SK-N-SH (cell line): Measurements from ENCODE around the gene CLIC1. TPM values are rescaled to one million over a fixed set of nuclear protein-coding genes. Genes with fewer than 3 reads are reported as not detected.

Source experiments
- CTCF ChIA-PET: fragments of 300-600, 350-600 bp; formaldehyde crosslinking; extraction: SDS; loops from one replicate; lab custom pipeline; 2021; lab: Yijun Ruan, JAX
- POLR2A ChIA-PET: fragments of 350-600 bp; sonication (Branson Sonifier 250); formaldehyde crosslinking; extraction: SDS; loops from one replicate; lab custom pipeline; 2020; ENCODE audit warnings: antibody characterized with exemption, inconsistent platforms; lab: Yijun Ruan, JAX
- DNase-seq: peaks from one replicate; pipeline ENCODE4 v3.0.0; 2012
- H2AFZ ChIP-seq: fragments of 200-600 bp; sonication (generic); 2 replicates; pipeline ENCODE4 v1.8.1; 2016; ENCODE audit warnings: antibody characterized with exemption, mild to moderate bottlenecking, low read depth
- H3F3A ChIP-seq: fragments of 200-600 bp; sonication (generic); replicated peaks from 2 replicates; pipeline ENCODE3; 2016; ENCODE audit warnings: antibody characterized with exemption, mild to moderate bottlenecking; ENCODE audit not compliant: insufficient read depth
- H3K27ac ChIP-seq, 2 experiments: fragments of 200-500 bp in 1 of 2; fragments of 200-600 bp in 1 of 2; sonication (Bioruptor generic) in 1 of 2; sonication (generic), shearing (Covaris generic) in 1 of 2; 2 replicates each; pipeline versions ENCODE4 v1.5.1 to v1.6.1; 2014 to 2016; ENCODE audit warnings: low read depth in 2 of 2, inconsistent platforms in 1 of 2, low read length in 1 of 2, mild to moderate bottlenecking in 1 of 2, mixed read lengths in 1 of 2
- H3K27me3 ChIP-seq: fragments of 200-600 bp; sonication (generic), shearing (Covaris generic); 2 replicates; pipeline ENCODE4 v1.6.1; 2016; ENCODE audit warnings: mixed run types; ENCODE audit not compliant: insufficient read depth
- H3K36me3 ChIP-seq, 2 experiments: fragments of 200-500 bp in 1 of 2; fragments of 200-600 bp in 1 of 2; sonication (Bioruptor generic) in 1 of 2; sonication (generic) in 1 of 2; replicated peaks in 1 of 2; 2 replicates each; pipeline versions ENCODE3 to v1.5.1; 2014 to 2016; ENCODE audit warnings: low read length in 1 of 2, mild to moderate bottlenecking in 1 of 2; ENCODE audit not compliant: insufficient read depth in 2 of 2, control insufficient read depth in 1 of 2
- H3K4me1 ChIP-seq, 2 experiments: fragments of 200-500 bp in 1 of 2; fragments of 200-600 bp in 1 of 2; sonication (Bioruptor generic) in 1 of 2; sonication (generic), shearing (Covaris generic) in 1 of 2; 2 replicates each; pipeline versions ENCODE4 v1.5.1 to v1.6.1; 2014 to 2016; ENCODE audit warnings: low read depth in 1 of 2, low read length in 1 of 2, mixed run types in 1 of 2; ENCODE audit not compliant: insufficient read depth in 2 of 2, control insufficient read depth in 1 of 2
- H3K4me2 ChIP-seq: fragments of 200-600 bp; sonication (generic), shearing (Covaris generic); 2 replicates; pipeline ENCODE4 v1.6.1; 2017; ENCODE audit warnings: mixed run types
- H3K4me3 ChIP-seq, 2 experiments: fragments of 200-500 bp in 1 of 2; fragments of 200-600 bp in 1 of 2; sonication (Bioruptor generic) in 1 of 2; sonication (generic), shearing (Covaris generic) in 1 of 2; 2 replicates each; pipeline versions ENCODE4 v1.5.1 to v1.8.1; 2014 to 2016; ENCODE audit warnings: low read depth in 2 of 2, inconsistent platforms in 1 of 2, low read length in 1 of 2, mild to moderate bottlenecking in 1 of 2, mixed read lengths in 1 of 2, moderate library complexity in 1 of 2
- H3K79me2 ChIP-seq: fragments of 200-600 bp; sonication (generic); 2 replicates; pipeline ENCODE4 v1.8.1; 2017; ENCODE audit warnings: mild to moderate bottlenecking; ENCODE audit not compliant: insufficient read depth
- H3K9ac ChIP-seq: fragments of 200-600 bp; sonication (generic); 2 replicates; pipeline ENCODE4 v1.6.1; 2017; ENCODE audit warnings: mixed run types
- H3K9me2 ChIP-seq: fragments of 200-600 bp; sonication (generic); 2 replicates; pipeline ENCODE4 v1.6.1; 2017; ENCODE audit warnings: mixed run types
- H3K9me3 ChIP-seq: fragments of 200-600 bp; sonication (generic); 2 replicates; pipeline ENCODE4 v1.6.1; 2017; ENCODE audit warnings: mixed run types, mild to moderate bottlenecking, moderate library complexity
- H4K20me1 ChIP-seq: fragments of 200-600 bp; sonication (generic); 2 replicates; pipeline ENCODE4 v1.6.1; 2017; ENCODE audit warnings: mild to moderate bottlenecking, mixed run types; ENCODE audit not compliant: insufficient read depth
- CHD2 ChIP-seq: fragments of 150-350 bp; IDR thresholded peaks from 2 replicates; pipeline ENCODE4 v1.6.1; 2018; ENCODE audit warnings: low read length; ENCODE audit not compliant: partially characterized antibody
- EZH2phosphoT487 ChIP-seq: fragments of 200-600 bp; sonication (generic); IDR thresholded peaks from 2 replicates; pipeline ENCODE4 v1.6.1; 2017; ENCODE audit warnings: low read depth, mixed run types, mild to moderate bottlenecking, antibody characterized with exemption, moderate library complexity, borderline replicate concordance
- FOSL2 ChIP-seq: IDR thresholded peaks from 2 replicates; pipeline ENCODE4 v1.4.0; 2012; ENCODE audit warnings: low read depth, mild to moderate bottlenecking, moderate library complexity, borderline replicate concordance
- FOXJ3 ChIP-seq: sonication (generic); formaldehyde crosslinking; IDR thresholded peaks from 2 replicates; pipeline ENCODE4 v1.5.1; 2020; ENCODE audit warnings: mild to moderate bottlenecking, missing genetic modification reagents
- FOXM1 ChIP-seq: IDR thresholded peaks from 2 replicates; pipeline ENCODE4 v1.4.0; 2012; ENCODE audit warnings: low read depth, mild to moderate bottlenecking
- GATA2 ChIP-seq: sonication (generic); formaldehyde crosslinking; IDR thresholded peaks from 2 replicates; pipeline ENCODE4 v1.5.0; 2020; ENCODE audit warnings: mild to moderate bottlenecking, missing genetic modification reagents
- MXI1 ChIP-seq: IDR thresholded peaks from 2 replicates; pipeline ENCODE4 v1.6.1; 2012; ENCODE audit warnings: mild to moderate bottlenecking, low read depth, low read length, improper control_type of control experiment
- NFIC ChIP-seq: IDR thresholded peaks from 2 replicates; pipeline ENCODE4 v1.4.0; 2012; ENCODE audit warnings: borderline replicate concordance
- POLR2AphosphoS5 ChIP-seq: IDR thresholded peaks from 2 replicates; pipeline ENCODE4 v1.6.1; 2012; ENCODE audit warnings: low read depth, low read length
- RFX5 ChIP-seq: IDR thresholded peaks from 2 replicates; pipeline ENCODE4 v1.6.1; 2012; ENCODE audit warnings: mild to moderate bottlenecking, improper control_type of control experiment, low read length
- TCF12 ChIP-seq: IDR thresholded peaks from 2 replicates; pipeline ENCODE4 v1.4.0; 2012
- YY1 ChIP-seq: IDR thresholded peaks from 2 replicates; pipeline ENCODE4 v1.4.0; 2012; ENCODE audit warnings: low read depth, mild to moderate bottlenecking
- WGBS: methylation state at CpG from one replicate; pipeline ENCODE4 v1.1.6; 2017; ENCODE audit warnings: low lambda C conversion rate; 5-methylcytosine and 5-hydroxymethylcytosine counted together
- polyA plus RNA-seq, 3 experiments: library from polyadenylated mRNA; depleted of rRNA; stranded (reverse); fragments of >200 nt; gene quantifications; 2 replicates each; pipeline ENCODE4 v1.2.3, GENCODE V29; 2012
- TF ChIP-seq, protein P1 (sequence below): IDR thresholded peaks from 2 replicates; pipeline ENCODE4 v1.4.0; 2012; ENCODE audit warnings: low read depth, borderline replicate concordance
- TF ChIP-seq, protein P2 (sequence below): fragments of 150-350 bp; IDR thresholded peaks from 2 replicates; pipeline ENCODE4 v1.6.1; 2016; ENCODE audit warnings: mild to moderate bottlenecking, low read depth, low read length
- TF ChIP-seq, protein P3 (sequence below): fragments of 150-350 bp; IDR thresholded peaks from 2 replicates; pipeline ENCODE4 v1.6.1; 2017; ENCODE audit warnings: antibody characterized with exemption, low read length, low read depth, borderline replicate concordance
- TF ChIP-seq, protein P4 (sequence below): IDR thresholded peaks from 2 replicates; pipeline ENCODE4 v1.4.0; 2012; ENCODE audit warnings: low read depth, borderline replicate concordance

CLIC1 gene
- polyA plus RNA-seq, 1 of the 3 experiments (the other 2 are of a cell fraction), result 520 TPM

DNA sequence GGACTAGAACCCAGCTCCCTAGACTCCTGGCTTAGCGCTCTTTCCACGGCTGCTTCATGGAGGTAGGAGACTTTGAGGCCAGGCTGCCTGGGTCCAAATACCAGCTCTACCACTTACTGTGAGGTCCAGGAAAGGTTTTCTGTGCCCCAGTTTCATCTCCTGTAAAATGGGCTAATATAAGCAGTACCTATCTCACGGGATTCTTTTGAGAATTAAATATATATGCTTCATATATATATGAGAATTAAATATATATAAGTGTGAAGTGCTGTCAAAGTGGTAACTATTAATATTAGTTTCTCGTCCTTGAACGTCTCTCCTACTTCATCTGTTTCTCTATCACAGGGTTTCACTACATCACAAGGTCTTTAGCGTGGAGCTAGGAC is 45.3 kb downstream of the CLIC1 start:
- Histone ChIP-seq H3F3A (no peaks in the 10 kb centered on the region), H3K27ac (no peak overlapping the region), H3K27me3 (no peaks in the 10 kb centered on the region), H3K36me3 (peaks cover 18 to 56% of the 10 kb centered on the region in 2 experiments), H3K9me3 (no peaks in the 10 kb centered on the region), H3K9me2 (no peaks in the 10 kb centered on the region), H4K20me1 (no peaks in the 10 kb centered on the region), H3K79me2 (no peaks in the 10 kb centered on the region), H3K4me2 (no peak overlapping the region), H3K4me3 (no peak overlapping the region)
- no peak for DNase-seq
- WGBS, result 97% methylated on average over 6 of the region's 6 CpGs
- TF ChIP-seq TCF12, result no peak
- TF ChIP-seq FOXJ3 (CRISPR knock-in tag), result no peak
- TF ChIP-seq FOXM1, result no peak
- TF ChIP-seq, all 33 proteins: peak for 0
- Histone ChIP-seq H3K4me1 (no peaks in the 10 kb centered on the region), H3K9ac (no peak overlapping the region), H2AFZ (no peak overlapping the region)
- POLR2A ChIA-PET, result no interaction called here
- CTCF ChIA-PET, result interaction anchor here (1.1 to 4.5 kb wide), 6 partner anchors 9 to 139 kb away, joined by 4 to 29 read pairs (median 7); partner anchors contain the start of genes C6orf47, LY6G5C and VARS1

DNA sequence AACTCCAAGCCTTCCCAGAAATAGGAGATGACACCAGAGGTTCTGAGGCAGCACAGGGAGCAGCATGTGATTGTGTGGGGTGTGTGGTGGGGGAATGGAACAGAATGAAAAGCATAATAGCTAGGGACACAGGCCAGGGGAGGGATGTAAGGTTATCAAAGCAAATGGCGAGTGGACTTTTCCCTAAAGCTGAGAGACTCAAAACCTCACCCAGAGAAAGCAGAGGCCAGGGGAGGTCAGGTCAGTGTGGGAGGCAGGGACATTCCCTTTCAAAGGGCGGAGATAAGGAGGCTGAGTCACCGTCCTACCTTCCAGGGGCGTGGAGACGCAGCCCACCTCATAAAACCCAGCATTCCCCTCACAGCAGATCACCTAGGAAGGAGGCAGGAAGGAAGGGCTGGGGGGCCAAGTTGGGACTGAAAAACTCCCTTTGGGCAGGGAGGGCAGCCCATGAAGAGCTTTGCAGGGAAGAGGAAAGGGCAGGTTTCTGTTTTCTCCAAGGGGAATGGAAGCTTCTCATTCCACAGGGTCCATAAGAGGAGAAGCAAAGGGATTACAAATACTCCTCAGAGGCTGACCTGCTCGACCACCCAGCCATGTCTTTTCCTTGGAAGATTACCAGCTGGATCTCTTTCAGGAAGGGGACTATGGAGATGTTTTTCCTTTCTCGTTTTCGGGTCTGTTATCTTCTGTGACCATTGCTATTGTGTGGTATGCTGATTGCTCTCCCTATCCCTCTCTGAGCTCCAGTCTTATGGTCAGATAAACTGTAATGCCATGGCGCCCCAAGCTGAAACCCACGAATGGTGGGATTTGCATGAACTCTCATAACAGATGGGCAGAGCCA is 45.9 kb downstream of the CLIC1 start:
- WGBS, result 80% methylated on average over 10 of the region's 10 CpGs
- H3K4me3 ChIP-seq, result no peak overlapping the region
- no peak overlapping the region for H3K4me2 ChIP-seq
- H3K9me2 ChIP-seq, result no peaks in the 10 kb centered on the region
- TF ChIP-seq TCF12, result no peak
- TF ChIP-seq, protein P1, sequence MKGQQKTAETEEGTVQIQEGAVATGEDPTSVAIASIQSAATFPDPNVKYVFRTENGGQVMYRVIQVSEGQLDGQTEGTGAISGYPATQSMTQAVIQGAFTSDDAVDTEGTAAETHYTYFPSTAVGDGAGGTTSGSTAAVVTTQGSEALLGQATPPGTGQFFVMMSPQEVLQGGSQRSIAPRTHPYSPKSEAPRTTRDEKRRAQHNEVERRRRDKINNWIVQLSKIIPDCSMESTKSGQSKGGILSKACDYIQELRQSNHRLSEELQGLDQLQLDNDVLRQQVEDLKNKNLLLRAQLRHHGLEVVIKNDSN, result no peak
- TF ChIP-seq RFX5, result no peak
- no peak for TF ChIP-seq MXI1
- TF ChIP-seq, protein P2, sequence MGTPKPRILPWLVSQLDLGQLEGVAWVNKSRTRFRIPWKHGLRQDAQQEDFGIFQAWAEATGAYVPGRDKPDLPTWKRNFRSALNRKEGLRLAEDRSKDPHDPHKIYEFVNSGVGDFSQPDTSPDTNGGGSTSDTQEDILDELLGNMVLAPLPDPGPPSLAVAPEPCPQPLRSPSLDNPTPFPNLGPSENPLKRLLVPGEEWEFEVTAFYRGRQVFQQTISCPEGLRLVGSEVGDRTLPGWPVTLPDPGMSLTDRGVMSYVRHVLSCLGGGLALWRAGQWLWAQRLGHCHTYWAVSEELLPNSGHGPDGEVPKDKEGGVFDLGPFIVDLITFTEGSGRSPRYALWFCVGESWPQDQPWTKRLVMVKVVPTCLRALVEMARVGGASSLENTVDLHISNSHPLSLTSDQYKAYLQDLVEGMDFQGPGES, result no peak
- no peak for TF ChIP-seq POLR2AphosphoS5
- TF ChIP-seq, protein P3, sequence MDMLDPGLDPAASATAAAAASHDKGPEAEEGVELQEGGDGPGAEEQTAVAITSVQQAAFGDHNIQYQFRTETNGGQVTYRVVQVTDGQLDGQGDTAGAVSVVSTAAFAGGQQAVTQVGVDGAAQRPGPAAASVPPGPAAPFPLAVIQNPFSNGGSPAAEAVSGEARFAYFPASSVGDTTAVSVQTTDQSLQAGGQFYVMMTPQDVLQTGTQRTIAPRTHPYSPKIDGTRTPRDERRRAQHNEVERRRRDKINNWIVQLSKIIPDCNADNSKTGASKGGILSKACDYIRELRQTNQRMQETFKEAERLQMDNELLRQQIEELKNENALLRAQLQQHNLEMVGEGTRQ, result no peak
- TF ChIP-seq GATA2 (CRISPR knock-in tag), result no peak
- TF ChIP-seq EZH2phosphoT487, result no peak
- no peak for TF ChIP-seq YY1
- TF ChIP-seq, protein P4, sequence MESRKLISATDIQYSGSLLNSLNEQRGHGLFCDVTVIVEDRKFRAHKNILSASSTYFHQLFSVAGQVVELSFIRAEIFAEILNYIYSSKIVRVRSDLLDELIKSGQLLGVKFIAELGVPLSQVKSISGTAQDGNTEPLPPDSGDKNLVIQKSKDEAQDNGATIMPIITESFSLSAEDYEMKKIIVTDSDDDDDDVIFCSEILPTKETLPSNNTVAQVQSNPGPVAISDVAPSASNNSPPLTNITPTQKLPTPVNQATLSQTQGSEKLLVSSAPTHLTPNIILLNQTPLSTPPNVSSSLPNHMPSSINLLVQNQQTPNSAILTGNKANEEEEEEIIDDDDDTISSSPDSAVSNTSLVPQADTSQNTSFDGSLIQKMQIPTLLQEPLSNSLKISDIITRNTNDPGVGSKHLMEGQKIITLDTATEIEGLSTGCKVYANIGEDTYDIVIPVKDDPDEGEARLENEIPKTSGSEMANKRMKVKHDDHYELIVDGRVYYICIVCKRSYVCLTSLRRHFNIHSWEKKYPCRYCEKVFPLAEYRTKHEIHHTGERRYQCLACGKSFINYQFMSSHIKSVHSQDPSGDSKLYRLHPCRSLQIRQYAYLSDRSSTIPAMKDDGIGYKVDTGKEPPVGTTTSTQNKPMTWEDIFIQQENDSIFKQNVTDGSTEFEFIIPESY, result no peak
- TF ChIP-seq NFIC, result no peak
- TF ChIP-seq FOSL2, result no peak
- no peak for TF ChIP-seq CHD2
- no peak overlapping the region for H3K9ac ChIP-seq
- peaks cover 18 to 56% of the 10 kb centered on the region in 2 experiments for H3K36me3 ChIP-seq
- CTCF ChIA-PET, result interaction anchor here (0.7 to 4.5 kb wide), 9 partner anchors 10 to 146 kb away, joined by 3 to 29 read pairs (median 5); partner anchors contain the start of genes C6orf47, LY6G5C and VARS1
- H3K79me2 ChIP-seq, result no peaks in the 10 kb centered on the region
- DNase-seq, result no peak
- H3K4me1 ChIP-seq, result no peaks in the 10 kb centered on the region
- H3K9me3 ChIP-seq, result no peaks in the 10 kb centered on the region
- no peaks in the 10 kb centered on the region for H4K20me1 ChIP-seq
- no peak overlapping the region for H3K27ac ChIP-seq
- H3K27me3 ChIP-seq, result no peaks in the 10 kb centered on the region
- POLR2A ChIA-PET, result no interaction called here
- no peaks in the 10 kb centered on the region for H3F3A ChIP-seq
- H2AFZ ChIP-seq, result no peak overlapping the region
